Nucleus accumbens (tissue), 56 donors: Measurements from ENCODE around the gene DNAH10.
"Not testable (repeated sequence)": the region's sequence is repeated elsewhere in the genome, so short reads cannot be mapped to it uniquely, and the experiment has no call there.

Experiments
- DNase-seq, 56 donors: peaks; one replicate each; lab custom pipeline; 2025; lab: John Stamatoyannopoulos, UW

Gene DNAH10

DNA sequence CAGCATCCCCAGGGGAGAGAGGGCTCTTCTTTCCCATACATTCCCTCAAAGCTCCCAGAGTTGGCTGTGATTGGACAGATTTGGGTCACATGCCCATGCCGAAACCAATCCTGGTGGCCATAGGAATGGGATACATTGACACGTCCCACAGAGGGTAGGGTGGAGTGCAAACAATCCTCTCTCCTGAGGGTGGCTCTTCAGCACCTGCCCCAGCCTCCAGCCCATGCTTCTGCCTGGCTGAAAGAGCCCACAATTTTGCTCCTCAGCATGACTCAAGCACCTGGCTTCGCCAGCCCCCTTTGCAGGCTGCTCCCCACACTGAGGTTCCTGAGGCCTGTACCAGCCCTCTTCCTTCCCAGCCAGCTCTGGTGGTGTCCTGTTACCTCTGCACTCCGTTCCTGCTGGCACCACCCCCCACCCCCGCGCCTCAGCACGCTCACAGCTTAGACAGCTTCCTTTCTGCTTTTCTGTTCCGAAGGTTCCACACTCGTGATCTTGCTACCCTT, 138.8 kb downstream of the DNAH10 start:
- no peak for DNase-seq

DNA sequence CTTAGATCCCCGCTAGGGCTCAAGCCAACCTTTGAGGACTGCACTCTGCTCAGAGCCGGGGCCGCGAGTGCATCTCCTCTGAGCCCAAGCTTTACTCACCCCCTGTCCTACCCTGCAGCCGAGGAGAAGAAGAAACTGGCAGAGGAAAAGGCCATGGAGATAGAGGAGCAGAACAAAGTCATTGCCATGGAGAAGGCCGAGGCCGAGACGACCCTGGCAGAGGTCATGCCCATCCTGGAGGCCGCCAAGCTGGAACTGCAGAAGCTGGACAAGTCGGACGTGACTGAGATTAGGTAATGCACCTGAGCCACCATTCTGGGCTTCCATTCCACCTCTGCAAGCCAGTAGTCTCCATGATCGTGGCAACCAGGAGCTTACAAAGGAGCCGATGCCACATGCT, 140.7 kb downstream of the DNAH10 start:
- DNase-seq = no peak

DNA sequence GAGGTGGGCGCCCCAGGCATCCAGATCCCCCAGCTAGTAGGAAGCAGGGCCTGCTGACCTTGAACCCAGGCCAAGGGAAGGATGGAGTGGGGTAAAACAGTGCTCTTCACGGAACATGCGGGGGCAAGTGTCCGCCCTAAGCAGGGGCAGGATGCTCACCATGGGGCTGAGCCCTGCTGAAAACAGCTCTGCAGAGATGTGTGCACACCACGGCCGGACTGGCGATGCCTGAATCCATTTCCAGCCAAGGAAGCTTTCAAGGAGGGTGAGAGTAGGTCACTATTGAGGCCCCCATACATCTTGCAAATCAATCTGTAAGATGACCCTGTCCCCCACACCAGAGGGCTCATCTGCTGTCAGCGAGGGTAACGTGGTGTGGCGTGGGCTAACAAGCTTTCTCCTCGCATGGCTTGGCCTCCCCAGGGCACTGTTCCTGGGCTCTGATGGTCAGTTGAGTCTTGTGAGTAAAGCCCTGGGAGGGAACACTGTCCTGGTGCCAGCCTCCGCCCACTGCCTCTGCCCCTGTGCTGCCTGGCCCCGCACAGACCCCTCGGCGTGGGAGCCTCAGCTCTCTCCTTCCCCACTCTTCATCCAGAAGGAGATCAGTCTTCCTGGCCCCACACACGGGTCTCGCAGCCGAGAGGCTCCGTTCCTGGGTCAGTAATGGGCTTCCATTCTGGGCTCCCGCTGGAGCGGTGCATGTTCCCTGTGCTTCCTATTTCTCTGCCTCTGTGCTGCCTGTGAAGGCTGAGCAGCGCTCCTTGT, 141.4 kb downstream of the DNAH10 start:
- no peak for DNase-seq

DNA sequence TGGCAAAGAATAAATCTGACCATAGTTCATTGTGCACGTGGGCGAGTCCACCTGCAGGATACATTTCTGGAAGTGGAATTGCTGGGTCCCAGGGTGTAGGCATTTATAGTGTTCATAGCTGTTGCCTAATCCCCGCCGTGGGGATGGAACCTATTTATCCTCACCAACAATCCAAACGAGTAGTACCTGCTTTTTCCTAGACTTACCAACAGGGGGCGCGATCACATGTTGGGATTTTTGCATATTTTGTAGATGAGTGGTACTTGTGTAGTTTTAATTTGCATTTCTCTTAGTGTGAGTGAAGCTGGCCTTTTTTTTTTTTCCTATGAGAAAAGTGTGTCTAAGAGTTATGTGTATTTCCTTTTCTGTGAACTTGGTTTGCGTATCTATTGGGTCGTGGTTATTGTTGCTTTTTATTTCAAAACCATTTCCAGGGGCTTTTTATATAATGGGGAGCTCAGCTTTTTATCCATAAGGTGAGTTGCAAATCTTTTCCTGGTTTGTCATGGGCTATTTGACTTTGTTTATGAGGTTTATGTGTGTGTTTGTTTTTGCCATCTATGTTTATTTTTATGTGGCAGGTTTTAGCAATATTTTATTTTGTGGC, 143.3 kb downstream of the DNAH10 start:
- peak in 38 of 56 donors; percentile 5 to 66 (median 26) for DNase-seq

DNA sequence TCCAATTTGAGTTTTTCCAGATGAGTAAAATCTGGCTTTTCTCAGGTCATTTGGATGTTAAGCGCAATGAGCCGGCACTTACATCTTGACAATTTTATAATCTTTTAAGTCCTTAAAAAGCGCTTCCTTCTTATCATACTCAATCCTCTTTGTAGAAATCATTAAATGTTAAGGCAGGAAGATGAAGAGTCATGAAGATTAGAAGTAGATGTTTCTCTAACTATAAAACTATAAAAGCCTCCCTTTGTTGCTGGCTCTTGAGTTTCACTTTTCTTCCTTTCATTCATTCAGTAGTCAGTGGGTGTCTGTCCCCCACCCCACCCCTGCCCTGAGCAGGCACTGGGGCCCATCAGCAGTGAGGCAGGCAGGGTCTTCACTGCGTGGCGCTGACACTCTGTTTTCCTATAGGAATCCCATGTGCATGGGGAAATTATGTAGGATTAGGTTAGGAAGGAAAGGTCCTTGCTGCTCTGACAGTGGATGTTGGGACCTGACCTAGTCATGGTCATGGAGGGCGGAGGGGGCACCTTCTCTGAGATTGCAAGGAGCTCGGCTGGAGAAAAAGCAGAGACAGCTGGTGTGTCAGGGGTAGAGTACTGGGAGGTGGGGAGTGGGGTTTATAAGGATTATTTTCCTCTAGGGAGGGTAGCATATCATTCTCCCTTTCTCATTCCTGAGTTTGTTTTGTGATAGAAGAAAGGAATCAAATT, 144.8 kb downstream of the DNAH10 start:
- no peak for DNase-seq

DNA sequence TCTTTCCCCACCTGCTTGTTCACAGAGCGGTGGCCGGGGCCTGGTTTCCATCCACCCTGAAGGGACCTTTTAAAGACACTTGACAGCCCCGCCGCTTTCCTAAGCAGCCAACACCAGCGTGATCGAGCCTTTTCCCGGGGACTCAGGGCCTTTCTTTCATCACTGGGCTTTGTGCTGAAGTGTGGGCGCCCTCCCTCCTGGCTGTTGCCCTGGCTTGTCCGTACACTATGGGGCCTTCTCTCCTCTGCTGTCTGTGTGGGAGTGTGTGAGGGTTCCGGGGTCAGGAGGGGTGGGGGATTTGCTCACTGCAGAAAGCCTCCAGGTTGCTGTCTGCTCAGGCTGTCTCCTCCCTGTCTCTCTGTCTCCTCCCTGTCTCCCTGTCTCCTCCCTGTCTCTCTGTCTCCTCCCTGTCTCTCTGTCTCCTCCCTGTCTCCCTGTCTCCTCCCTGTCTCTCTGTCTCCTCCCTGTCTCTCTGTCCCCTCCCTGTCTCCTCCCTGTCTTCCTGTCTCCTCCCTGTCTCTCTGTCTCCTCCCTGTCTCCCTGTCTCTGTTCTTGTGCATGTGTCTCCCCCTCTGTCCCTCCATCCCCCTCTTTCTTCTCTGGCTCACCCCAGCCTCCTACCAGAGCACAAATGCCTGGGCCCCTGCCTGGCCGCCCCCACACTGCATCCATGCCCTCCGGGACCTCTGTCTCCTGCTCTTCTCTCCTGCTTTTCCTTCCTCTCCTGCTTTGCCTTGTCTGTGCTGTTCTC, 145.8 kb downstream of the DNAH10 start:
- peak in 5 of 56 donors; percentile 5 to 36 (median 10) for DNase-seq

DNA sequence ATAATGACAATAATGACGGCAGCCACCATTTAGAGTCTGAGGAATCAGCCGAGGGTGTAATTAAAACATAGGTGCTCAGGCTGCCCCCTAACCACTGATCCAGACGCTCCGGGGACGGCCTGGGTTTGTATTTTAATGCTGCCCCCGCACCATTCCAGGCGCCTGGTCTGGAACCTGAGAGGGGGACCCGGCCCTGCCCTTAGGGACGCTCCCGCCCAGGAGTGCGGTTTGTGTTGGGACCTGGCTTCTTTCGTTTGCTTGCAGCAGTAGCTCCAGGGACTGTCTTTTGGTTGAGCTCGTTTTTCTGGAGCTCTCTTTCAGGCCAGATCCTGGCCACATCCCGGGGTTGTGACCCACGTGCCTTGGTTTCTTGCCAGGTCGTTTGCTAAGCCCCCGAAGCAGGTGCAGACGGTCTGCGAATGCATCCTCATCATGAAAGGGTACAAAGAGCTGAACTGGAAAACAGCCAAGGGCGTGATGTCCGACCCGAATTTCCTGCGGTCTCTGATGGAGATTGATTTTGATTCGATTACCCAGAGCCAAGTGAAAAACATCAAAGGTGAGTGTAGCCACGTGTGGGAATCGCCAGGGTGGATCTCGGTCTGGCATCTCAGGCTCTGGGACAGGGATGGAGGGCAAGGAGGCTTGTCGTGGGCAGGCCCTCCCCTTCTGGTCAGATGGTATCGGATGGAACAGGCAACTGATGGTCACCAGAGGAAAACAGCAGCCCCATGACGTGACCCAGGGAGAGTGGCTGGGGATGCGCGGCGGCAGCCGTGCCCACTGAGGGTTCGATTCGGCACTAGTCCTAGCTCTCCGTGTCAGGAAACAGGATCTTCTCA, 147.0 kb downstream of the DNAH10 start:
- DNase-seq = peak in 10 of 56 donors; percentile 3 to 32 (median 9)

DNA sequence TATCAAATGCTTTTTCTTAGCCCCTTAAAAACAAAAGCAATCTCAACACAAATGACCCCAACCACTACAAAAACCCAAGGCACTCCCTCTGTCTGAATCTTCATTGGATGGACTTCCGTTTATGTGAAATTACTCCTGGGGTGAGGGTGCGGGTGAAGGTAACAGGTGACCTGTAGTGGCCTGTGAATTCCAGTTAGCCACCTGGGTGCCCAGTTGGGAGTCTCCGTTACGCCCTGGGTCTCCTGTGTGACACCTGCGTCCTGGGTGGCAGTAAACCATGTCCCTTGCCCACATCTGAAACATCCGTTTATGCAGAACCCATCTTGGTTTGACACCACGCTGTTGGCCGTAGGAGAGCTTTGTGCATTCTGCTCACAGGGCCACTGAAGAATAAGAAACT, 148.0 kb downstream of the DNAH10 start:
- DNase-seq = no peak

DNA sequence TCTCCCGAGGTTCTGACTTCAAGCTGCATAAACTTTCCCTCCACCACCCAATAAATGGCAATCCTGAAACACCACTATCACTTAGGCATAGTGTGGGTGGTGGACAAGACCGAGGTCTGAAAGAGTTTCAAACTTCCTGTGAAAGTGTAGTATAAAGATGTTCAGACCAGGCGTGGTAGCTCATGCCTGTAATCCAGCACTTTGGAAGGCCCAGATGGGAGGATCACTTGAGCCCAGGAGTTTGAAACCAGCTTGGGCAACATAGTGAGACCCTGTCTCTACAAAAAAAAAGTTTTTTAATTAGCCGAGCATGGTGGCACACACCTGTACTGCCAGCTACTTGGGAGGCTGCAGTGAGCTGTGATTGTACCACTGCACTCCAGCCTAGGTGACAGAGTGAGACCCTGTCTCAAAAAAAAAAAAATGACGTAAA, 148.7 kb downstream of the DNAH10 start:
- DNase-seq = no peak

DNA sequence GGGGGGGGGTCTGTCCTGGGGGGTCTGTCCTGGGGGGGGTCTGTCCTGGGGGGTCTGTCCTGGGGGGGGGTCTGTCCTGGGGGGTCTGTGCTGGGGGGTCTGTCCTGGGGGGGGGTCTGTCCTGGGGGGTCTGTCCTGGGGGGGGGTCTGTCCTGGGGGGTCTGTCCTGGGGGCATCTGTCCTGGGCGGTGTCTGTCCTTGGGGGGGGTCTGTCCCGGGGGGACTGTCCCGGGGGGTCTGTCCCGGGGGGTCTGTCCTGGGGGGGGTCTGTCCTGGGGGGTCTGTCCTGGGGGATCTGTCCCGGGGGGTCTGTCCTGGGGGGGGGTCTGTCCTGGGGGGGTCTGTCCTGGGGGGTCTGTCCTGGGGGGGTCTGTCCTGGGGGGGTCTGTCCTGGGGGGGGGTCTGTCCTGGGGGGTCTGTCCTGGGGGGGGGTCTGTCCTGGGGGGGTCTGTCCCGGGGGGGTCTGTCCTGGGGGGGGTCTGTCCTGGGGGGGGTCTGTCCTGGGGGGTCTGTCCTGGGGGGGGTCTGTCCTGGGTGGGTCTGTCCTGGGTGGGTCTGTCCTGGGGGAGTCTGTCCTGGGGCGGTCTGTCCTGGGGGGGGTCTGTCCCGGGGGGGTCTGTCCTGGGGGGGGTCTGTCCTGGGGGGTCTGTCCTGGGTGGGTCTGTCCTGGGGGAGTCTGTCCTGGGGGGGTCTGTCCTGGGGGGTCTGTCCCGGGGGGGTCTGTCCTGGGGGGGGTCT, 149.7 kb downstream of the DNAH10 start:
- not testable (repeated sequence) for DNase-seq

DNA sequence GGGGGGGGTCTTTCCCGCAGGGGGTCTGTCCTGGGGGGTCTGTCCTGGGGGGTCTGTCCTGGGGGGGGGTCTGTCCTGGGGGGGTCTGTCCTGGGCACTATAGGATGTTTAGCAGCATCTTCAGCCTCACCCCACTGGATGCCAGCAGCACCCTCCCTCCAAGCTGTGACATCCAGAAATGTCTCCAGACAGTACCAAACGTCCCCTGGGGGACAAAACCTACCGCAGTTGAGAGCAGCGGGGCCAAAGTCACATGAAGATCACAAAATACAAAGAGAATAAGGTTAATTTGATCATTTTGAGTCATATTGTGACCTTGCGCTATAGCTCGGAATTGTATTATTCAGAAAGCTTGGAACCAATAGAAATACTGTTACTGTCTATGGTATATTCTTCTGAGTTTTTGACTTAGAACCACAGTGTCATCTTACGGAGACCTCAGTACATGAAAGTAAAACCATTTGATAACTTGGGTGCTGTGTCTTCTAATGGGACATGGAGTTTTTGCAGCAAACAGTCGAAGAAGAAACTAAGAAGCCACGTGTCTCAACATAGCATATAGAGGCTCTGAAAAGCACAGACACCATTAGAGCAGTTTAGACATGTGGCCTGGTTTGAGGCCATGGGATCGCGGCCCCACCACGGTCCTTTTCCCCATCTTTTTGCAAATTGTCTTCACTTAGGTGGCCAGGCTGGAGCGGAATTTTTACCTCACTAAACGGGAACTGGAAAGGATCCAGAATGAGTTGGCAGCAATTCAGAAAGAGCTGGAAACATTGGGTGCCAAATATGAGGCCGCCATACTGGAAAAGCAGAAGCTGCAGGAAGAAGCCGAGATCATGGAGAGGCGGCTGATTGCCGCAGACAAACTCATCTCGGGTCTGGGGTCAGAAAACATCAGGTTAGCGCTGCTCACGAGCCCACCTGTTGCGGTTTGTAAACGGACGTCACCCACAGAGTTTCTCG, 150.6 kb downstream of the DNAH10 start:
- no peak for DNase-seq

DNA sequence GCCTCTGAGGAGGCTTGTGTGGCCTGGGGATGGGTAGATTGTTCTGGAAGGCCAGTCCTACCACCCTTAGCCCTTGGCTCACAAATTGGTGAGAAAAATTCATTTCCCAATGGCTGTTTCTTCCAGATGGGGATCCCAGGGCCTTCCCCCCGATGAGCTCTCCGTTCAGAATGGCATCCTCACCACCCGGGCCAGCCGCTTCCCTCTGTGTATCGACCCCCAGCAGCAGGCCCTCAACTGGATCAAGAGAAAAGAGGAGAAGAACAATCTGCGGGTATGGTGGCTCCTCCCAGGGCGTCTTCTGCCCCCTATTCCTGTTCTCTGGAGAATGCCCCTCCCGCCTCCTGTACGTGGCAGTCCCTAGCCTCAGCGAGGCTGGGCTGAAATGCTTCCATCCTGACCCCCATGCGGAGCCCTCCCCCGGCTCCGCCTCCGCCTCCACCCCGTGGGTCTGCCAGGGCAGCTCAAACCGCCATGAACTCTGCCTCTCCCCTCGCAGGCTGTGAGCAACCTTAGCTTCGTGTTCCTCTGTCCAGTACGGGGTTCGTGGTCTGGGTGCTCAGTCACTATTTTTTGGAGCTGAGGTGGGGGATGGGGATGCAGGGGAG, 152.7 kb downstream of the DNAH10 start:
- no peak for DNase-seq

DNA sequence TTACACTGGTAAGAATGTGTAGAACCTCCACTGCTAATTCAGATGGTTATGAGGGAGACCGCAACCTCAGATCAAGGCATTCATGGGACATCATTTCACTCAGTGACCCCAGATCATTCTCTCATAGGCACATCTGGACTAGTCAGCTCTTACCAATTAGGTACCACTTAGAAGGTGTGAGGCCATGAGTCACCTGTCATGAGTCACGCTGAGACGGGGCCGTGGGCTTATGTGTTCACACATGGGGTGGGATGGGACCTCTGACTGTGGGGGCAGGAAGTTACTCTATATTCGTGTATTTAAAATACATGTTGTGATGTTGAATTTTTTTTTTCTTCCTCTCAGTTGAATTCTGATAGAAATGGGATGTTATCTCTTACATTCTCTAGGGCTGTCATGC, 154.6 kb downstream of the DNAH10 start:
- DNase-seq = peak in 22 of 56 donors; percentile 2 to 64 (median 24)

DNA sequence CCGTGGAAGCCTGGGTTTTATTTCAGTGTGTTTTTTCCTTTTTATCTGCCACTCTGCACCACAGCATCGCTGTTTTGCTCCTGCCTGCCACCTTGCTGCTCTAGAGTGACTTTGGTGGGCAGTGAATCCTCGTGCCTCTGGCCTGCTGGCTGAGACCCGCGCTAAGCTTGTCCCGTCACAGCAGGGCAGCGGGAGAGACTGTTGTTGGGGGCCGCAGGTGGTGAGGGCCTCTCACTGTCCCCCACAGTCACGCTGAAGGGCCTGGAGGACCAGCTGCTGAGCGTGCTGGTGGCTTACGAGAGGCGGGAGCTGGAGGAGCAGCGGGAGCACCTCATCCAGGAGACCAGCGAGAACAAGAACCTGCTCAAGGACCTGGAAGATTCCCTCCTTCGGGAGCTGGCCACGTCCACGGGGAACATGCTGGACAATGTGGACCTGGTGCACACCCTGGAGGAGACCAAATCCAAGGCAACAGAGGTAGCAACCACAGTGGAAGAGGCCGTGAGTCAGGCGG, 155.3 kb downstream of the DNAH10 start:
- DNase-seq = no peak

DNA sequence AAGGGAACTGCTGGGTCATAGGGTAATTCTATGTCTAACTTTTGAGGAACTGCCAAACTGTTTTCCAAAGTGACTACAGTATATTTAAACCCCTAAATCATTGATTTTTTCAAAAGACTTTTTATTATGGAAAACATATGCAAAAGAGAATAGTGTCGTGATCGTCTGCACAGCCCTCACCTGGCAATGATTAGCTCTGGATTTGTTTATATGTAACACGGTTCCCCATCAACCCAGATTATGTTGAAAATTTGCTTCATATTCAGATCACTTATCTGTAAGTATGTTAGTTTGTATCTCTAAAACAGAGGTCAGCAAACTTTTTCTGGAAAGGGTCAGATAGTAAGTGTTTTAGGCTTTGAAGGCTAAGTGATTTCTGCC, 157.9 kb downstream of the DNAH10 start:
- no peak for DNase-seq

DNA sequence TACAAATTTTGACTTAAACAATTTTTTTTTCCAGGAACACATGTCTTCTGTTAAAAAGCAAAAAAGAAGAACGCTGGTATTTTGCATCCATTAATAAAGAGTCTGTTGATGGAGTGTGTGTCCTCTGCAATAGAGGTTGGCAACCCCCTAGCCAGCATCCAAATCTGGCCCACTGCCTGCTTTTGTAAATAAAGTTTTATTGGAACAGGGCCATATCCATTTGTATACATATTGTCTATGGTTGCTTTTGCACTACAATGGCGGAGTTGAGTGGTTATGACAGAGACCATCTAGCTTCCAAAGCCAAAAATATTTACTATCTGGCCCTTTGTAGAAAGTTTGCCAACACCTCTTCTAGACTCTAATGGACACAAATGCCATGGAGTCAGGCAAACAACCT, 160.9 kb downstream of the DNAH10 start:
- no peak for DNase-seq

DNA sequence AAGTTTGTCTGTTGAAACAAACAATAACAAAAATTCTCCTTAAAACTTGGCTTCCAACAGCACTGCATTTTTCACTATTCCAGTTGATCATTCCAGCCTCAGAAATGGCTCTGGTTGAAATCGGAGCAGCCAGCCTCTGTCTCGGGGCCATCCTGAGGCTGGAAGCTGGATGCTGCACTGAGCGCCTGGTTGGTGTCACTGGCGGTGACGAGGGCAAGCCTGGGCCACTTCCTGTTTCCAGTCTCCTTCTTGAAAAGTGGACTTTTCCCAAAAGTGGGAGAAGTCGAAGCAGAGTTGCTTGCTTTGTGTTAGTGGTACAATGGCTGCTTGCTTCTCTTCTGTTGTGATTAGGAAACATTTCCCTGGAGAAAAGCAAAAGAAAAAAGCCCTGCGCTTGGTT, 161.8 kb downstream of the DNAH10 start:
- no peak for DNase-seq
